Measurements from ENCODE around the gene SCAMP2.

The SCAMP2 gene

DNA sequence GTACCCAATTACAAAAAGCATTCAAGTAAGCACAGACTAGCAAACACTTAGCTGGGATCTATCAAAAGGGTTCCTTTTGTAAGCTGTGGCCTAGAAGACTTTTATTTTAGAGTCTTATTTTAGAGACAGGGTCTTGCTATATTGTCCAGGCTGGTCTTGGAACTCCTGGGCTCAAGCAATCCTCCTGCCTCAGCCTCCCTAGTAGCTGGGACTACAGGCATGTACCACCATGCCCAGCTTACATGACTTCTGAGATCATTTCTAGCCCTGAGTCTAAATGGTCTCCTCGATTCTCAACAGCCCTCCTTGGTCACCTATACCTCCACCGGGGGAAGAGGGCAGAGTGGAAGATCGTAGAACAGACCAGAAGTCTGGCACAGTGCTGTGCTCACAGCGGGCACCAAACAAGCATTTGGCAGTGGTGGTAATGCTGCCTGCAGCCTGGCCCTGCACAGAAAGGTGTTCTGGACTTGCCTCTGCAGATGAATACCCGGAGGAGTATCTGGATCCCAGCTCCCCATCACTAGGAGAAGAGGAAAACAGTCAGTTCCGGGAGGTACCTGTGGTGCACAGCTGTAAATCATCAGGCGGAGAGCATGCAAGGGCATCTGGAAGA lies 31.1 kb upstream of the SCAMP2 start:
- Histone ChIP-seq H3K36me3 (ENCODE audit: control insufficient read depth, insufficient read depth, low read length) (no peaks in the 10 kb centered on the region), H3K27ac (no peak overlapping the region), H3K4me1 (peaks cover 5% of the 10 kb centered on the region), H3K4me2 (ENCODE audit: low read length) (peak overlapping the region; percentile 93), H3K9ac (no peak overlapping the region), H3K9me3 (ENCODE audit: control insufficient read depth, low read length) (no peaks in the 10 kb centered on the region), H3K79me2 (no peaks in the 10 kb centered on the region), H3K4me3 (ENCODE audit: low read depth, low read length) (peak overlapping the region; percentile 12), H2AFZ (no peak overlapping the region), H3K27me3 (ENCODE audit: control insufficient read depth, insufficient read depth, low read length) (no peaks in the 10 kb centered on the region)
- TF ChIP-seq, protein P1, sequence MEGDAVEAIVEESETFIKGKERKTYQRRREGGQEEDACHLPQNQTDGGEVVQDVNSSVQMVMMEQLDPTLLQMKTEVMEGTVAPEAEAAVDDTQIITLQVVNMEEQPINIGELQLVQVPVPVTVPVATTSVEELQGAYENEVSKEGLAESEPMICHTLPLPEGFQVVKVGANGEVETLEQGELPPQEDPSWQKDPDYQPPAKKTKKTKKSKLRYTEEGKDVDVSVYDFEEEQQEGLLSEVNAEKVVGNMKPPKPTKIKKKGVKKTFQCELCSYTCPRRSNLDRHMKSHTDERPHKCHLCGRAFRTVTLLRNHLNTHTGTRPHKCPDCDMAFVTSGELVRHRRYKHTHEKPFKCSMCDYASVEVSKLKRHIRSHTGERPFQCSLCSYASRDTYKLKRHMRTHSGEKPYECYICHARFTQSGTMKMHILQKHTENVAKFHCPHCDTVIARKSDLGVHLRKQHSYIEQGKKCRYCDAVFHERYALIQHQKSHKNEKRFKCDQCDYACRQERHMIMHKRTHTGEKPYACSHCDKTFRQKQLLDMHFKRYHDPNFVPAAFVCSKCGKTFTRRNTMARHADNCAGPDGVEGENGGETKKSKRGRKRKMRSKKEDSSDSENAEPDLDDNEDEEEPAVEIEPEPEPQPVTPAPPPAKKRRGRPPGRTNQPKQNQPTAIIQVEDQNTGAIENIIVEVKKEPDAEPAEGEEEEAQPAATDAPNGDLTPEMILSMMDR (IDR thresholded peaks at IDR 0.05): no peak

GRCh38 chr15:74903676-74904075 lies 30.5 kb upstream of the SCAMP2 start:
- no peaks in the 10 kb centered on the region for H3K36me3 ChIP-seq (ENCODE audit: control insufficient read depth, insufficient read depth, low read length)
- H3K27me3 ChIP-seq (ENCODE audit: control insufficient read depth, insufficient read depth, low read length): no peaks in the 10 kb centered on the region
- no peaks in the 10 kb centered on the region for H3K79me2 ChIP-seq
- TF ChIP-seq, protein P1 (IDR thresholded peaks at IDR 0.05): no peak
- no peak overlapping the region for H2AFZ ChIP-seq
- no peak overlapping the region for H3K9ac ChIP-seq
- H3K4me1 ChIP-seq: peaks cover 5% of the 10 kb centered on the region
- H3K4me3 ChIP-seq (ENCODE audit: low read depth, low read length): peak overlapping the region; percentile 12
- no peak overlapping the region for H3K27ac ChIP-seq
- H3K4me2 ChIP-seq (ENCODE audit: low read length): peak overlapping the region; percentile 48
- H3K9me3 ChIP-seq (ENCODE audit: control insufficient read depth, low read length): no peaks in the 10 kb centered on the region

- H3K4me1 ChIP-seq: peaks cover 4% of the 10 kb centered on the region
- H3K9ac ChIP-seq: no peak overlapping the region
- no peak overlapping the region for H3K4me2 ChIP-seq (ENCODE audit: low read length)
- H3K27me3 ChIP-seq (ENCODE audit: control insufficient read depth, insufficient read depth, low read length): no peaks in the 10 kb centered on the region
- no peaks in the 10 kb centered on the region for H3K79me2 ChIP-seq
- H3K9me3 ChIP-seq (ENCODE audit: control insufficient read depth, low read length): no peaks in the 10 kb centered on the region
- TF ChIP-seq, protein P1 (IDR thresholded peaks at IDR 0.05): no peak
- no peak overlapping the region for H3K27ac ChIP-seq
- no peaks in the 10 kb centered on the region for H3K36me3 ChIP-seq (ENCODE audit: control insufficient read depth, insufficient read depth, low read length)
- no peak overlapping the region for H2AFZ ChIP-seq
- H3K4me3 ChIP-seq (ENCODE audit: low read depth, low read length): no peak overlapping the region
These were observed 29.3 kb upstream of the SCAMP2 start for GRCh38 chr15:74902295-74903075.

DNA sequence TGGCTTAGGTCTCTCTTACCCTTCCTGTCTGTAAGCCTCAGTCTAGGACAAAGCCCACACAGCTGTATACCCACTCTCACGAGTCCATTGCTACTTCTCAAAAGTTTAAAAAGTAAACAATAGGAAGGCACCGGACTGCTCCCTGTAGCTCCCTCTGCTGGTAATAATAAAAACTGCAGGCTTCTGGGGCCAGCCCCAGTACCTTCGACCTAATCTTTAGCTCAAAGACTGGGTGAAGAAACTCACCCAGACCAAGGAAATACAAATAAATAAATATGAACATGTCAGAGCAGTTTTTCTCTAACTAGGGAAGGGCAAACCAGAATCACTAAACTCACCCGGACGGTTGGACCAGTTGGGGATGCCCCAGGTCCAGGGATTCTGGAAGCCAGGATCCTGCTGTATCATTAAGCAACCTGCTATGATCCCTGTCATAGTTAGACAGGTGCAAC lies 28.5 kb upstream of the SCAMP2 start:
- H3K9me3 ChIP-seq (ENCODE audit: control insufficient read depth, low read length): no peaks in the 10 kb centered on the region
- no peak overlapping the region for H3K27ac ChIP-seq
- H3K27me3 ChIP-seq (ENCODE audit: control insufficient read depth, insufficient read depth, low read length): no peaks in the 10 kb centered on the region
- H3K79me2 ChIP-seq: no peaks in the 10 kb centered on the region
- TF ChIP-seq, protein P1 (IDR thresholded peaks at IDR 0.05): peak; percentile 90
- H2AFZ ChIP-seq: no peak overlapping the region
- peak overlapping the region; percentile 26 for H3K4me2 ChIP-seq (ENCODE audit: low read length)
- H3K9ac ChIP-seq: no peak overlapping the region
- H3K4me3 ChIP-seq (ENCODE audit: low read depth, low read length): no peak overlapping the region
- no peaks in the 10 kb centered on the region for H3K4me1 ChIP-seq
- H3K36me3 ChIP-seq (ENCODE audit: control insufficient read depth, insufficient read depth, low read length): no peaks in the 10 kb centered on the region

Measured in parathyroid adenoma (tissue), 2 donors.